Hepatic stellate cell (primary cell): ENCODE data around the gene C1orf210.
A peak's percentile ranks its signal among the peaks of the same experiment; 100 is the strongest.

ENCODE experiments used
- DNase-seq: peaks from one replicate; pipeline ENCODE4 v3.0.0; 2011; ENCODE audit warnings: low spot score

Gene C1orf210

DNA sequence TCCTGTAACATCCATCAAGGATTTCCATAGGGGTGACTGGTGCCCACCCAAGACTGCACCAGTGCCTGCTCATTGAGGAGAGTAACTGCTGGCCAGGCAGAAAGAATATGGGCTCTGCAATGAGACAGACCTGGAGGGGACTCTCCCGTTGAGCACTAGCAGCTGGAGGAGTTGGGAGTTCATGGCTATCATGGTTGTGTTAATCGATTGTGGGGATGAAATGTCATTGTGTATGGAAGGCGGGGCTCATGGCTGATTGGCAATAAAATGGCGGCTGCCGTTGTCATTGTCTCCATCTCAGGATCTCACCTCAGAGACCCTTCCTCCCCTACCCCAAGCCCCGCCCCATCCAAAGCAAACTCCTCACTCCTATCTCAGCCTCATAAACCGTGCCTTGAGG, 11.7 kb downstream of the C1orf210 start:
- DNase-seq, result no peak

DNA sequence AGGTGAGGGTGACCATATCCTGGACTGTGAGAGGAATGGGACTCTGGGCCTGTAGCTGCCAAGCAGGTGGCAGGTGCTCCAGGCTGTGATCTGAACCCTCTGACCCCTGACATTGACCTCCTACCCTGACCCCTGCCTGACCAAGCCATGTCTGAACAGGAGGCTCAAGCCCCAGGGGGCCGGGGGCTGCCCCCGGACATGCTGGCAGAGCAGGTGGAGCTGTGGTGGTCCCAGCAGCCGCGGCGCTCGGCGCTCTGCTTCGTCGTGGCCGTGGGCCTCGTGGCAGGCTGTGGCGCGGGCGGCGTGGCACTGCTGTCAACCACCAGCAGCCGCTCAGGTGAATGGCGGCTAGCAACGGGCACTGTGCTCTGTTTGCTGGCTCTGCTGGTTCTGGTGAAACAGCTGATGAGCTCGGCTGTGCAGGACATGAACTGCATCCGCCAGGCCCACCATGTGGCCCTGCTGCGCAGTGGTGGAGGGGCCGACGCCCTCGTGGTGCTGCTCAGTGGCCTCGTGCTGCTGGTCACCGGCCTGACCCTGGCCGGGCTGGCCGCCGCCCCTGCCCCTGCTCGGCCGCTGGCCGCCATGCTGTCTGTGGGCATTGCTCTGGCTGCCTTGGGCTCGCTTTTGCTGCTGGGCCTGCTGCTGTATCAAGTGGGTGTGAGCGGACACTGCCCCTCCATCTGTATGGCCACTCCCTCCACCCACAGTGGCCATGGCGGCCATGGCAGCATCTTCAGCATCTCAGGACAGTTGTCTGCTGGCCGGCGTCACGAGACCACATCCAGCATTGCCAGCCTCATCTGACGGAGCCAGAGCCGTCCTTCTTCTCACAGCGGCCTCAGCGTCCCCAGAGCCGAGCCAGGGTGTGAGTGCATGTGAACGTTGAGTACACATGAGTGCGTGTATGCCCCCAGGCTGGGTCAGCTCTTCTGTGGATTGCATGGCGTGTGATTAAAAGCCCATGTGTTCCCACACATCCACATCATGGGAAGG, 12.5 kb downstream of the C1orf210 start:
- DNase-seq, result no peak

DNA sequence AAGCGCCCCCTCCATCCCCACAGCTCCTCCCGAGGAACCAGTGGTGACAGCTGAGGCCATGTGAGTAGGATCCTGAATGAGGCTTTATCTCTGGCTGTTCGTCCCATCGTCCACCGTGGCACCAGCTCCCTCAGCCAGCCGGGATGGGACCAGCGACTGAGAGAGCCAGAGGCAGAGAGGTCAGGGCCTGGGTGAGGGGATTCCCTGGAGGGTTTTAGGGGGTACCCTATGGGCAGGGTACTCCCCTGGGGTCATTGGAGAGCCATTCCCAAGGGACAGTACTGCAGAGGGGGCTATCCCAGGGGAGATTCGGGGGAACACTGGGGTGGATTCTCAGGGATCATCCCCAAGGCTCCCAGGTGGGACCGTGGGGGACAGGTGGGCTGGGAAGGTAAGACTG, 13.2 kb downstream of the C1orf210 start:
- DNase-seq, result no peak

DNA sequence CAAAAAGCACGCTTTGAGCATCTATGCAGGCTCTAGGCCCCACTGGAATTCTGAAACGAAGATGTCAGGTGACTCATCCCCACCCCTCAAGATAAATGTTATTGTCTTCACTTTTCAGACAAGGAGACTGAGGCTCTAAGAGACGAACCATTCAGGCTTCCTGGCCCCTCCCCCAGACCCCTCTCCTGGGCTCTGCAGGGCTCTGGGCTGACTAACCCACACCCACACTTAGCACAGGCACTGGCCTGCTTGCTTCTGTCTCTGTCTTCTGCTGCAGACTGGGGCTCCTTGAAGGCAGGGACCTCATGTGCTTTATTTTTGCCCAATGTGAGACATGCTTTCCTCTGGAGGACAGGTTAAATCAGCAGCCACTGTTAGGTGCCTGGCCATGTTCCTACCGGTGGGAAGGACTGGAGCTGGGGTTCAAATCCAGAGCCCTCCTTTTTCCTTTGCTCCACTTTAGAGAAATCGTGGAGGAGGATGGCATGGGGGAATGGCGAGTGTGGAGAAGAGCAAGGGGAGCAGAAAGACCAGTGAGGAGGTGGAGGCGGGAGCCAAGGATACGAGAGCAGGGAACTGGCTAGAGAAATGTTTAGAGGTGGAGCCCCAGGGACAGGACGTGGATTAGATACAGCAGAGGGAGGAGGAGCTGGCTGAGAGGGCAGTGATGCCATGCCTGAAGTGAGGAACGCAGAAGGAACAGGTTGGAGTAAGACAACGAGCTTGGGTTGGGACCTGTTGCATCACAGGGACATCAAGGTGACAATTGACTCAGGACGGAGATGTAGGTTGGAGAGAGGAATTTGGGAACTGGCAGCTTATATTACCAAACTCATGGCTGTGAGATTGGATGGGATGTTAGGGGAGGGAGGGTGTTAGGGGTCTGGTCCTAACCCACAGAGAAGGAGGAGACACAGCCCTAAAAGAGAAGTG, 13.9 kb downstream of the C1orf210 start:
- DNase-seq, result no peak

DNA sequence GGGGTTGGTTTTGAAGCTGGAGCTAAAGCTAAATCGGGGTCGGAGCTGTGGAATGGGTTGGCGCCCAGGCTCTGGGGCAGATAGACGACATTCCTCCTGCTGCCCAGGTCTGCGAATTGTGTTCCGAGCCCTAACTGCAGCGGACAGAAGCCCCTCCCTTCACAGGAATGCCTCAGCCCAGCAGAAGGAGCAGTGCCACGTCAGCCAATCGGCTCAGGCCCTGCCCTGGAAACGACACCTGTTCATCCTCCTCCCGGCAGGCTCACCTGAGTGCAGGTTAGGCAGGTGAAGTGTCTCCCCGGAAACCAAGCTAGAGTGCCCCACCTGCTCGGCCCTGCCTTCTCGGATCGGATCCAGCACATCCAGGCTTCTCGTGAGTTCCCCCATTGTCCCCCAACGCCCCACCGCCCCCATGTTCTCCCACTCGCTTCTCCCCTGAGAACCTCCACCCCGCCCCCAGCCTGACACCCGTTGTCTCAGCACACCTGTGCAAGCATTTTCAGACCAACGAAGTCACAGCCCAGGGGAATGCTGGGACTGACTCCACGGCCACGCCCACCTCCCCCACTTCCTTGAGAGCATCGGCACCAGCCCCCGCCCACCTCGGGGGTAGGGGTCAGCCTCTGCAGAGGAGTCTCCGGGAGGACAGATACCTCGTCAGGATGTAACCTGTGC, 14.8 kb downstream of the C1orf210 start:
- no peak for DNase-seq

DNA sequence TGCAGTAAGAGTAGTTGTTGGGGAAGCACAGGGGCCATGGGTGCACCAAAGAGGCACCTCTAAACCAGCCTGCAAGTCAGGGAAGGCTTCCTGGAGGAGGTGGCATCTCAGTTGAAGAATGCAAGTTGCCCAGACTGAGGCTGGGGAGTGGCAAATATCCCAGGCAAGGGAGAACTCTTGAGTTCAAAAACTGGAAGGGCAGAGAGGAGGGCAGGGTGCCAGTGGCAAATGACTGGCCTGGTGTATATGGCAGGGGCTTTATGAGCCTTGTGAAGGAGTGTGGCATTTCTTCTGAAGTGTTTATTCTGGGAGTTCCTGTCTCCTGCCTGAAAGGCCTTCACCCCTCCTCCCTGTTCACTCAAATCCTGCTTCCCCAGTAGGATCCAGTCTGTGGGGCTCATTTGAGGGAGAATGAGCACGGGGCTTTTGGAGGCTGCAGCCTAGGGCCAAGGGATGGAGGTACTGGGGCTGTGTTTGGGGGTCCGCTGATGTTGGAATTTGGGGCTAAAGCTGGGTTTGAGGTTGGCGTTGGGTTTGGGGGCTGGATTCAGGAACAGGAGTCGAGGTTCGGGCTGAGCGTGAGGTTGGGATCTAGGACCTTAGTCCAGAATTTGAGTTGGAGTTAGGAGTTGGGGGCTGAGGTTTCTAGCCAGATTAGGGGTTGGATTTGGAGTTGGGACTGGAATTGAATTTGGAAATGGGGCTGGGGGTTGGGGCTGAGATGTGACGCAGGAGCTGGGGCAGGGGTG, 15.6 kb downstream of the C1orf210 start, which contains the start of gene TMEM125:
TSS of gene TMEM125 (plus strand) at position 357 of the 749 bp plus-strand sequence. CDS start 2,740 bp downstream, outside the sequence.
- DNase-seq, result no peak

DNA sequence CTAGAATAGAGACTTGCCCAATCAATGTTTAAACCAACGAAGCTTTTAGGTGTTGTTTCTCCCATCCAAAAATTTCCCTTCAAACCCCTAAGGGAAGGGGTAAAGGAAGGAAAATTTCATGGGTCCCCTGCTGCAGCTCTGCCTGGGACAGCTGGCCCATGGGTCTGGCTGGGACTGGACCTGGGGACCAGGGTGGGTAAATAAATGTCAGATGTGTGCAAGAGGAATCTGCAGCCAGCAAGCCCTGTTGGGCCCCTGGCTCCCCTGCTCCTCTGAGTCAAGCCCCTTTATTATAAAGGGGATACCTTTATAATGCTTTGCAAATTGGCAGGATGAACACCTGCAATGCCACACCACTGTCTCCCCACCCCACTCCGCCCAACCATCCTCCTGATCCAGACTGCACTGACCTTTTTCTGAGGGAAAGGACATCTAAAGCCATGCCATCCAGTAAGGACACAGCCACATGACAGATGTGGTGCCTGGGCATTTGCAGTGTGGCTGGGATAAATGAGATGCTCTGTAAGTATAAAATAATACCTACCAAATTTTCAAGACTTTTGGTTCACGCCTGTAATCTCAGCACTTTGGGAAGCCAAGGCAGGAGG, 17.5 kb downstream of the C1orf210 start:
- no peak for DNase-seq

DNA sequence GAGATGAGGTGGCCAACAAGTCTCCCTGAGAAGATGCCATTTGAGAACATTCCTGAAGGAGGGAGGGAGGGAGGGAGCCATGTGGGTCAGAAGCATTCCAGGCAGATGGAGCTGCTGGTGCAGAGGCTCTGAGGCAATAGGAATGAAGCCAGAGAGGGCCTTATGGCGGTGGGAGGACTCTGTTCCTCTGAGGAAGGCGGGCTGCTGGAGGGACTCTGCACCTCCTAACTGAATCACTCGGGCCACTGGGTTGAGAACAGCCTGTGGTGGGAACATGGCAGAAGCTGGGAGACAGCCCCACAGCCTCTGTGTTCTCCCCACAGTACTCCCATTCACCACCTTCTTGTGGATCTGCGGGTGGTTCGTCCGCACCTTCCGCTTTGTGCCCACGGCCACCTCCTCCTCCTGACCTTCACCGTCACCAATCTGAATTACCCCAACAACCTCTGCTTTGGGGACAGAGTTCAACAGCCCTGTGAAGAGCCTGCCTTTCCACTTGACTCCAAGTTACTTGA, 18.0 kb downstream of the C1orf210 start:
- peak; percentile 83 for DNase-seq

DNA sequence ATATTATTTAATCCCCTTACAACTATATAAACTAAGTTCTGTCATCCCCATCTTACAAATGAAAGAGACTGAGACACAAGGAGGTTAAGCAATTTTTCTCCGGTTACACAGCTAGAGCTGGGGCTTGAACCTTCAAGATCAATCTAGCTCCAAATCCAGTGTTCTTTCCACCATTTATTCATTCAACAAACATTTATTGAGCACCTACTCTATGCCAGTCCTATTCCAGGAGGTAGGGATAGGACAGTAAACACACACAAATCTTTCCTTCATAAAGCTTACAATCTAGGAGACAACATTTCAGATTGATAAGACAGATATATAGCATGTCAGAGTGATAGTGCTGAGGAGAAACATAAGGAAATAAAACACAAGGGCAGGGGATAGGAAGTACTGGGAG, 18.5 kb downstream of the C1orf210 start:
- no peak for DNase-seq

DNA sequence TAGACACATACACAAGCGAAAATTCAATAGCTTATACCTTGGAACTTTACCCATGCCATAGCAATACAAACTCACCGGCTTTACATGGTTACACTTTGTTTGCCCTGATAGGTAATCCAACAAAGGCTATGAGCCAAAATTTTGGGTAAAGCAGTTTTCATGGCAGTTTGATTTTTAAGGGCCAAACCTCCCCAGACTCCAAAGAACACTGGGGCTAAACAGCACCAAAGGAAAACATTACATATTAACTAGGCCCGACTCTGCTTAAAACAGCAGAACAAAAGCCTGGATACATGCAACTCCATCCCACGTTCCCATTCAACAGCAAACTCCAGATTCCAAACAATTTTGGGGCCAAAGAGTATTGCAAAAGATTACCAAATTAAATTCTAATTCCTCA, 19.9 kb downstream of the C1orf210 start:
- no peak for DNase-seq

DNA sequence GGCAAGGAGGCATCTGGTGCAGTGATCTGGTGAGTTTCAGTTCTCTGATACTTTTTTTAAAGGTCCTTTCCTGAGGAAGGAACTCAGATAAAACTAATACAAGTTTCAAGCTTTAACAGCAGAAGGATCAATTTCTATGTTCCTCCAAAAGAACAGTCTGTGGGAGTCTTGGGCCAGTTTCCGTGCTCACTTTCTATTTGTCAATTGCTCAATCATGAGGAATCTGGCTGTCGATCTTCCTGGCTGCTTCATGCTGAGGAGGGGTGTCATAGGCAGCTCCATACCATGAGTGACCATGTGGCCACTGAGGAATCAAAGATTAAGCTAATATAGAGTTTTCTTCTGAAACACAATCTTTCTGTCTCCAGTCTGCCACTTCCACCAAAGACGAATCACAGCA, 27.0 kb downstream of the C1orf210 start:
- no peak for DNase-seq

DNA sequence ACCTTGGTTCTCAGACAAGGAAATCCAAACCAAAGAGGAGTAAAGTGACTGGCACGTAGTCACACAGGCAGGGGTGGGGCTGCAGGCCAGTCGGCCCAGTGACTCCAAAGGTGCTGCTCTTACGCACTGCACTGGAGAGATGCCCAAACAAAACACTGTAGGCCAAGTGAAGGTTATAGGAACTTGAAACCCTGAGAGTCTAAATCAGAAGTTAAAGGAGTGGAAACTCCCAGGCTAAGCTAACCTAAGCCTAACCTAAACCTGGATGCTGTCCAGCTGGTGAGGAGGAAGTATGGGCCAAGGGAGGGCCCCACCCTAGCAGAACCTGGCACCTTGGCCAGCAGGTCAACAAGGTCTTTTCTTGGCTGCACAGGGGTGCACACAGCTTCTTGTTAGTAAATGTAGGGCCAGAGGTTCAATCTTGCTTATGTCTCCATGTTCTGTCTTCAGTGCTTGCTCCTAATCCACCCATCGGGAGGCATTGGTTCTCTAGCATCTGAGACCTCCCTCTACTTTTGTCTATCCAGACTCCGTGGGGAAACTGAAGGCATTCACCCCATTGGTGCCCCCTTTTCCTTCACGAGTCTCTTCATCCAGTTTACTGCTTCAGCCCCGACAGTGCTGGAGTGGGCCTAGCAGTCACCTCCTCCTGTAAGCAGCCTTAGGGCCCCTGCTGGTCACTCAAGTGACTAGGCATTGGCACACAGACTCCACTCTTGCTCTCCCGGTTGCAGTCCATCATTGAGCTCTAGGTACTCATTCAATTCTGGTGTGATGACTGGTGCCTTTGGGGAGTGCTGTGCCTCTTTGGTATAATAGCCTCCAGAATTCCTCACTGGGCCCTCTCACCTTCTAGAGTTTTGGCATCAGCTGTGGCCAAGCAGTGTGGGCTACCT, 28.5 kb downstream of the C1orf210 start:
- DNase-seq, result no peak

DNA sequence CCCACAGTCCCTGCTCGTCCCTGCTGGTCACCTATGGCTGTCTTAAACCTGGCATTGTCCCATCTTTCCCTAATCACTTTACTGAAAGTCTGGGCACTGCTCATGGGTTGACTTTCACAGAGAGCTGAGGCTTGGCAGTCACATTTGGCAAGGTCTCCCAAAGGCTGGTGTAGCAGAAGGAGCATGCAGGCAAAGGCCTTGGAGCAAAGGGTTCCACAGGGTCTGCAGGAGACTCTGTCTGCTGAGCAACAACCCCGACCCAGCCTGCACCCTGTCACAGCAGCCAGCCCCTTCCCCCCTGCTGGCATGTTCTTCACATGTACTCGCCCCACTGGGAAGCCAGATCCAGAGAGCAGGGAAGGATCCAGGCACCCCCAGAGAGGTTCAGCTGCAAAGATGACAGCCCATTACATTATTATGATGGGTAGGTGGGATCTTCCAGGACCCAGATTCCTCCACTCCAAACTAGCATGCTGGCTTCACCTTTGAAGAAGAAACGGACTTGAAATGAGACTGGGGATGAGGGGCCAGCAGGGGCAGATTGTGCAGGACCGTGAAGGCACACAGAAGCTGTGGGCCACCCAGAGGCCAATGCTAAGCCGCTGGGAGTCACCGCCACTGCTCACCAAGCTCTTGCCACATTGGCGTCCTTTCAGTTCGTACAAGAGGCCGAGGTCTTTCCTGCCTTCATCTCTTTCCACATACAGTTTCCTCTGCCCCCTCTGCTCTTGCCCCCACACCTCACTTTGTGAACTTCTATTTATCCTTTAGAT, 29.8 kb downstream of the C1orf210 start:
- DNase-seq, result no peak

DNA sequence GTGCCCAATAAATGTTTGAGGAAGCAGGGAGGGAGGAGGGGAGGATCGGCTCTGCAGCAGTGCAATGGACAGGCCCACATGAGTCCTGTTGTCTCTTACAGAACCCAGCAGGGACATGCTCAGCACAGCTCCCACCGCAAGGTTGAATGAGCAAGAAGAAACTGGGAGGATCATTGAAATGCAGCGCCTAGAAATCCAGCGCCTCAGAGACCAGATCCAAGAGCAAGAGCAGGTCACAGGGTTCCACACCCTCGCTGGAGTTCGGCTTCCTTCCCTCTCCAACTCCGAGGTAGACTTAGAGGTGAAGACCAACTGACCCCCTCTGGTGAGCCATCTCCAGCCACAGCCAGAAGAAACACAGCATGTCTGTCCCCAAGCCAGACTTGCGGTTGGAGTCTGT, 31.5 kb downstream of the C1orf210 start:
- no peak for DNase-seq

DNA sequence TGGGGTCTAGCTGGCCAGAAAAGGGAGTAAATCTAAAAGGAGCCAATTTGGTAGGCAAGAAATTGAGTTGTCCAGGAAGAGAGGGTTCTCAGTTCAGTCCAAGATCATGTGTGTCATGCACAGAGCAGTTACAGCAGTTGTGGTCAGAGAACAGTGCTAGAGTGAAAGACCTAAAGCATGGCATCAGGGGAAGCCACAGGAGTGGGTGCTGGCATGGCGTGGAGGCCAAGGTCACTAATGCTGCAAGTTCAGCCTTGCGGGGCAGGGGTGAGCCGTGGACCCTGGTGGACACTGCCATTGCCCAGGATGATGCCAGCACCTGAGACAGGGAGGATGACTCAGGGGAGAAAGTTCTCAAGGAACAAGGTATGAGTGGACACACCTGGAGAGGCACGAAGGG, 32.2 kb downstream of the C1orf210 start:
- DNase-seq, result no peak

DNA sequence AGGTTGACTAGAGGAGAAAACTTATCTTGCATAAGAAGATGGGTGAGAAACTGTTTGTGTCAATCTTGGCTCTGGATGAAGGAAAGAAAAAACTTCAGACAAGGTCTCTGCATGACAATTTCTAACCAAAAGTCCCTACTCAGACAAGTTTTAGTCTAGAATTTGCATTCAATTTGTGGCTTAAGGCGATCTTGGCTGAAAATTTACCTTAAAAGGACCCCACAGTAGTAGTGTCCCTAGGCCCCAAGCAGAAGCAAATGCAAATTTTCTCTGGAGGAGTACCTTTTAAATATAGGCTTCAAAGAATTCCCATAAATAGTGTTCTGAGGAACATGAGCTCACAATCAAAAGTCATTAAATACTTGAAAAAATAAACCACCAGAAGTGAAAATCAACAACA, 33.2 kb downstream of the C1orf210 start:
- DNase-seq, result no peak

DNA sequence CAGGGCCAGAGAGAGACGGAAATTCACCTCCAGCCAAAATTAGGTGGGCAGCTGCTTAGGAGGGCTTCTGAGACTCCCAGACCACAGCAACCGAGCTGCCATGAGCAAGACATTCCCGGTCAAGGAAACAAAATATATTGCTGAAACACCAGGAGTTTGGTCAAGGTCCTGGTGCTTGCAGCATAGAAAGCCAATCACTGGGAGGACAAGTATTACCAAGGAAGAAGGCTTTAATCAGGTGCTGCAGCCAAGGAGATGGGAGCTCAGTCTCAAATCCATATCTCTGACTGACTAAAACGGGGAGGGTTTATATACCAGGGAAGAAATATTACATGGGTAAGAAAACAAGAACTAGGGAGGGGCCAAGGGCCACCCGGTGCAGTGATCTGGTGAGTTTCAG, 34.4 kb downstream of the C1orf210 start:
- DNase-seq, result no peak

DNA sequence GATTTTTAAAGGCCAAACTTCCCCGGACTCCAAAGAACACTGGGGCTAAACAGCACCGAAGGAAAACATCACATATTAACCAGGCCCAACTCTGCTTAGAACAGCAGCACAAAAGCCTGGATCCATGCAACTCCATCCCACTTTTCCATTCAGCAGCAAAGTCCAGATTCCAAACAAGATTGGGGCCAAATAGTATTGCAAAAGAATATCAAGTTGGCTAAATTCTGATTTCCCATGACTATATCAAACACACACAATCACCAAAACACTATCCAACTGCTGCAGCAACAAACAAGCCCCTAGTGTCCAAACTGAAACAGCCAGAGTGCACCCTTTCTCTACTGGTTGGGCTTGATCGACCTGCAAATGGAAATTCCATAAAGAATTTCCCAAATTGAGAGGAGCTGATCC, 35.0 kb downstream of the C1orf210 start:
- no peak for DNase-seq
